GM19328 (cell line): Measurements from ENCODE around the gene PIWIL4.
"Not testable (repeated sequence)": the region's sequence is repeated elsewhere in the genome, so short reads cannot be mapped to it uniquely, and the experiment has no call there.

Experiments
- ATAC-seq: cut with Tn5 transposase; IDR thresholded peaks from one replicate; pipeline ENCODE4 v1.9.1; 2021; ENCODE audit warnings: mild to moderate bottlenecking, moderate library complexity; ENCODE audit not compliant: unreplicated experiment

PIWIL4 gene

GRCh38 chr11:94546886-94547285, 20.3 kb upstream of the PIWIL4 start:
- no peak for ATAC-seq

- no peak for ATAC-seq
Measured at GRCh38 chr11:94549146-94549545, 18.0 kb upstream of the PIWIL4 start.

GRCh38 chr11:94550513-94550912, 16.7 kb upstream of the PIWIL4 start:
- no peak for ATAC-seq

- ATAC-seq: no peak
Measured at GRCh38 chr11:94553938-94554337, 13.2 kb upstream of the PIWIL4 start.

- not testable (repeated sequence) for ATAC-seq
Measured at GRCh38 chr11:94555752-94556329, 11.3 kb upstream of the PIWIL4 start.

DNA sequence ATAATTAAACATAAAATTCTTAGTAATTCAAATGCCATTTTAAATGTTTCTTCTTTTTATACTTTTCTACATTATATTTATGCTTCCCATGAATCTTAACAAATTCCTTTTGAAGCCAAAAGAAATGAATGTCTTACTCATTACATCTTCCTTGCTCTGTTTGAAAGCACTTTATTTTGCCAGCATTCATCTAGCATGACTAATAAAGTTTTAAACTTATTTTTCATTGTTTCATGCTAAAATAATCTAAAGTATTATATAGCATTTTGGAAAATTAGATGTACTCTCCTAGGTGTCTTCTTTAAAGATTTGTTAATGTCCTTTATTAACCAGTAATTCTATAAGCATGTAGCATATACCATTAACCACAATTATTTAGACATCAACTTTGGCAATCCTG, 9.7 kb upstream of the PIWIL4 start:
- ATAC-seq: no peak

GRCh38 chr11:94557992-94558391, 9.2 kb upstream of the PIWIL4 start:
- ATAC-seq: no peak

GRCh38 chr11:94558468-94558867, 8.7 kb upstream of the PIWIL4 start:
- no peak for ATAC-seq

DNA sequence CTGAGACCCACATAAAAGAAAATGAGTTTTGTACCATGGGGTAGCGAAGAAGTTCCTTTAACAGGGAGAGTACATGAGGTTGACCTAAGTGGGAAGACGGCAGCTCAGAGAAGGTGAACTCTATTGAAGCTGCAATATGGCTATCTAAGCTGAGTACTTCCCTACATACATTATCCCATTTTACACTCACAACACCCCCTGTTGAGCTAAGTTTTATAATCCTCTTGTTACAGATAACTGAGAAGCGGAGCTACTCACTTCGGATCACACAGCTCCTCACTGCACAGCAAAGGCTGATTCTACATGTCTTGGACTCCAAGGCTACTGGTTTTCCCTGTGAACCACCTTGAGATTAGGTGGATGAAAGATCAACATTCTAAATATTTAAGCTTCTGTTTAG, 8.2 kb upstream of the PIWIL4 start:
- no peak for ATAC-seq

DNA sequence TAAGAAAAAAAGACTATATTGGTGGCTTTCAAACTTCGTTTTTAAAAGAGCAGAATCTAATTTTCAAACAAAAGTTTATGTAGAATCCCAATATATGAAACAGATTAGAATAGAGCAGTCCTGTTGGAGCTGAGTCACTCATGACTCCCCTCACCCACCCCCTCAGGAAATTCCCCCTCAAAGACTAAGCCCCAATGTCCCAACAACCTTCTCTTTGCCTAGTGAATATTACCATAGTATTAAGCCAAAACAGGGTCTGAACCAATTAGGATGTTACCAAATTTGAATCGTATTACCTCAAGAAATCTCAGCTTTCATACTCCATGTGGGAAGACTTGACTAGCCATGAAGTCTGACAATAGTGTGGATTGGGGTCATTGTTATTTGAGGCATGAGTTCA, 7.8 kb upstream of the PIWIL4 start:
- ATAC-seq: no peak

GRCh38 chr11:94560834-94561233, 6.3 kb upstream of the PIWIL4 start:
- ATAC-seq: no peak

DNA sequence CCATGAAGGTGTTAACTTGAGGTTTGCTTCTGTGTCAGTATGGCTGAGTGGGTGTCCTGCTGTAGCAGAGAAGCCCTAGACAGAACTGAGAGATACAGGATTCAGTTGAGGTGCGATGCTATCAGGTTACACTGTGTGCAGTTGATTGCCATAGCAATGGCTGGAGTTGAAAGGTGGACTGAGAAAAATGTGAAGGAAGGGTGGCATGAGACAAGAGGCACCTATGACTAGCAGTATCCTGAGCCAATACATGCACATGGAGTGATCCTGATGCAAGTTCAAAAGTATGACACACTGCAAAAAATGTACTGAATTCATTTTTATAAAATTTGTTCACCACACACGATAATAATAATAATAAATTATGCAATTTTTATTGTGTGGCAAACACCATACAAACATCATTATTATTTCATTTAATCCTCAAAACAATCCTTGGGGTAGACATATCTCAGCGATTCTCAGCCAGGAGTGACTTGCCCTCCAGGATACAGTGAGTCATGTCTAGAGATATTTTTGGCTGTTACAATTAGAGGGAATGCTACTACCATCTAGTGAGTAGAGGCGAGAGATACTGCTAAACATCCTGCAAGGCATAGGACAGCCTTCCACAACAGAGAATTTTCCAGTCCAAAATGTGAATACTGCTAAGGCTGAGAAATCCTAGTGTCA, 3.9 kb upstream of the PIWIL4 start:
- ATAC-seq: no peak

GRCh38 chr11:94563848-94564467, 3.2 kb upstream of the PIWIL4 start:
- ATAC-seq: no peak

GRCh38 chr11:94568200-94568599, 1.0 kb downstream of the PIWIL4 start:
- no peak for ATAC-seq

DNA sequence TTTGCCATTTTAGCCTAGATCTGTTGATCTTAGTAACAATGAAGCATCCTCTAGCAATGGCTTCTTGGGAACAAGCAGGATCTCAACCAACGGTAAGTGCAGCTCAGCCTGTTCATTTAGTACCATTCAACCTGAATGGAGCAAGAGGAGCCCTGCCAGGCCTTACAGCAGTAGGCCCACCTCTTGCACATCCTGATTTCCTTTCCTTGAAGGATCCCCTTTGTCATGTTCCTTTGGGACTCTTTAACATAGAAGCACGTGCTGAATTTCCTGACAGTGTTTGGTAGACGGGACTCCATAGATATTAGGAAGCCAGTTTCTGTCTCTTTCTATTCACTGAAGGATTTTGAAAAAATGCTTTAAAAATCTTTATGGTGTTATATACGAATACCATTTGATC, 1.5 kb downstream of the PIWIL4 start:
- ATAC-seq: no peak

DNA sequence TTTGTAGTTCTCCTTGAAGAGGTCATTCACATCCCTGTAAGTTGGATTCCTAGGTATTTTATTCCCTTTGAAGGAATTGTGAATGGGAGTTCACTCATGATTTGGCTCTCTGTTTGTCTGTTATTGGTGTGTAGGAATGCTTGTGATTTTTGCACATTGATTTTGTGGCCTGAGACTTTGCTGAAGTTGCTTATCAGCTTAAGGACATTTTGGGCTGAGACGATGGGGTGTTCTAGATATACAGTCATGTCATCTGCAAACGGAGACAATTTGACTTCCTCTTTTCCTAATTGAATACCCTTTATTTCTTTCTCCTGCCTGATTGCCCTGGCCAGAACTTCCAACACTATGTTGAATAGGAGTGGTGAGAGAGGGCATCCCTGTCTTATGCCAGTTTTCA, 5.8 kb downstream of the PIWIL4 start:
- ATAC-seq: not testable (repeated sequence)

- ATAC-seq: no peak
Measured at GRCh38 chr11:94574193-94574961, 7.2 kb downstream of the PIWIL4 start.

DNA sequence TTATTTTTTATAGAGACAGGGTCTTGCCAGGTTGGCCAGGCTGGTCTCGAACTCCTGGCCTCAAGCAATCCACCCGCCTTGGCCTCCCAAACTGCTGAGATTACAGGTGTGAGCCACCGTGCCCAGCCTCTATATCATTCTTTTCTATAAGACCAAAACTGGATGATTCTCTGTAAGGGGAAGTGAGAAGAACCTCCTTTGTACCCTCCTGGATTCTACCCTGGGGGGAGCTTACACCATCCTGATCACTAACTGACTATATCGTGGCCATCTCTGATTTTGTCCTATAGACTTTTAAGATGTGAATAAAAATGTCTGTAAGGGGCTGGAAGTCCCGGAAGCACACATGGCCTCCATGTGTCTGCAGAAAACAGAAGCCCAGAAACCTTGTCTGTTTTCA, 9.1 kb downstream of the PIWIL4 start:
- ATAC-seq: no peak

GRCh38 chr11:94577841-94578240, 10.7 kb downstream of the PIWIL4 start:
- ATAC-seq: no peak

DNA sequence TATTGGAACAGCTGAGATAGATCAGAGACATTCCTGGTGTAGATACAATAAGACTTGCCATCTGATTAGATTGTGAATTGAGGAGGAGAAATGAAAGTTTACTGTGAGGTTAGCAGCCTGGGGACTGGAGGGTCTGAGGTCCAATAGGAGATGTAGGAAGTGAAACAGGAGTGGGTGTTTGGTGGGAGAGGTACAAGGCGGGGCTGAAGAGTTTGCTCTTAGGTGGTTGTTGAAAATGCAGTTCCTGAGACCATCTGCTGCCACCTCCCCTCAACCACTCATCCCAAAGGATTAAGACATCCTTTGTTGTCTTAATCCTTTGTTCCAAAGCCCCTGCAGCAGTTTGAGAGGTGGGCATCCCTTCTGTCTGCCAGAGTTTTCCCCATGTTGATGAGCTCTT, 14.8 kb downstream of the PIWIL4 start:
- ATAC-seq: peak; percentile 68

- ATAC-seq: no peak
Measured at GRCh38 chr11:94583213-94583865, 16.2 kb downstream of the PIWIL4 start.
